GM21381 (cell line): ENCODE results near the gene FRMD4A.

Experiments used
- ATAC-seq: cut with Tn5 transposase; IDR thresholded peaks from one replicate; pipeline ENCODE4 v1.9.1; 2021; ENCODE audit warnings: mild to moderate bottlenecking, moderate library complexity; ENCODE audit not compliant: unreplicated experiment

FRMD4A gene

GRCh38 chr10:13994932-13995331 lies 335.8 kb downstream of the FRMD4A start:
- no peak for ATAC-seq

GRCh38 chr10:13993673-13994089 lies 337.0 kb downstream of the FRMD4A start:
- ATAC-seq = no peak

- ATAC-seq = no peak
Measured at GRCh38 chr10:13993169-13993568, 337.6 kb downstream of the FRMD4A start.

GRCh38 chr10:13991353-13991752 lies 339.4 kb downstream of the FRMD4A start:
- no peak for ATAC-seq

GRCh38 chr10:13990946-13991345 lies 339.8 kb downstream of the FRMD4A start:
- ATAC-seq = no peak

GRCh38 chr10:13990392-13990805 lies 340.3 kb downstream of the FRMD4A start:
- no peak for ATAC-seq

- ATAC-seq = no peak
Measured at GRCh38 chr10:13989616-13990015, 341.1 kb downstream of the FRMD4A start.

- ATAC-seq = no peak
Measured at GRCh38 chr10:13987446-13987845, 343.3 kb downstream of the FRMD4A start.

GRCh38 chr10:13984647-13985155 lies 346.0 kb downstream of the FRMD4A start:
- no peak for ATAC-seq

GRCh38 chr10:13983035-13983434 lies 347.7 kb downstream of the FRMD4A start:
- no peak for ATAC-seq

- ATAC-seq = no peak
Measured at GRCh38 chr10:13978533-13979115, 352.1 kb downstream of the FRMD4A start.

GRCh38 chr10:13977861-13978532 lies 352.7 kb downstream of the FRMD4A start:
- no peak for ATAC-seq

- no peak for ATAC-seq
Measured at GRCh38 chr10:13973742-13974141, 357.0 kb downstream of the FRMD4A start.

GRCh38 chr10:13972609-13973008 lies 358.1 kb downstream of the FRMD4A start:
- ATAC-seq = no peak

GRCh38 chr10:13971601-13972475 lies 358.9 kb downstream of the FRMD4A start:
- ATAC-seq = no peak

- ATAC-seq = no peak
Measured at GRCh38 chr10:13970957-13971353, 359.8 kb downstream of the FRMD4A start.

GRCh38 chr10:13970236-13970956 lies 360.3 kb downstream of the FRMD4A start:
- ATAC-seq = no peak

GRCh38 chr10:13969792-13970140 lies 361.0 kb downstream of the FRMD4A start:
- ATAC-seq = no peak

GRCh38 chr10:13969118-13969791 lies 361.5 kb downstream of the FRMD4A start:
- no peak for ATAC-seq

GRCh38 chr10:13961853-13962252 lies 368.9 kb downstream of the FRMD4A start:
- ATAC-seq = no peak
